HG02798 (cell line): ENCODE results near the gene MRPL34.

Source experiments
- ATAC-seq: cut with Tn5 transposase; IDR thresholded peaks from one replicate; pipeline ENCODE4 v1.9.1; 2021; ENCODE audit warnings: mild to moderate bottlenecking; ENCODE audit not compliant: unreplicated experiment, poor library complexity

MRPL34 gene

DNA sequence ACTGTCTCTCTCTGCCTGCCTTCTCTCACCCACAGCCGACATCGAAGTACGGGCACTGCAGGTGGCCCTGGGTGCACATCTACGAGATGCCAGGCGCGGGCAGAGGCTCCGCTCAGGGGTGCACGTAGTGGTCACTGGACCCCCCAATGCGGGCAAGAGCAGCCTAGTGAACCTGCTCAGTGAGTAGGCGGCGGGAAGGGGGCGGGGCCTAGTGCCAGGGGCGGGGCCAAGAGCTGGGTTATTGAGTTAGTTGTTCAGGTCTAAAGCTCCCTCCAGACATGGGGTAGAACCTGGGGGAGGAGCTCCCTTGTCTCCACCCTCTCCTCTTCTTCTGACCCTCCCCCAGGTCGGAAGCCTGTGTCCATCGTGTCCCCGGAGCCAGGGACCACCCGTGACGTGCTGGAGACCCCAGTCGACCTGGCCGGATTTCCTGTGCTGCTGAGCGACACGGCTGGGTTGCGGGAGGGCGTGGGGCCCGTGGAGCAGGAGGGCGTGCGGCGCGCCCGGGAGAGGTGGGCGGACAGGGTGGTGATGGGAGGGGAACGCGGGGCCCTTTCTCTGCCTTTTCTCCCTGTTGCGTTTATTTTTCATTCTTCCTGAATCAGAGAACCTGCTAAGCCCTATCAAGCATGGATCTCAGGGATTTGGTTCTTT is 33.5 kb downstream of the MRPL34 start:
- ATAC-seq: no peak

DNA sequence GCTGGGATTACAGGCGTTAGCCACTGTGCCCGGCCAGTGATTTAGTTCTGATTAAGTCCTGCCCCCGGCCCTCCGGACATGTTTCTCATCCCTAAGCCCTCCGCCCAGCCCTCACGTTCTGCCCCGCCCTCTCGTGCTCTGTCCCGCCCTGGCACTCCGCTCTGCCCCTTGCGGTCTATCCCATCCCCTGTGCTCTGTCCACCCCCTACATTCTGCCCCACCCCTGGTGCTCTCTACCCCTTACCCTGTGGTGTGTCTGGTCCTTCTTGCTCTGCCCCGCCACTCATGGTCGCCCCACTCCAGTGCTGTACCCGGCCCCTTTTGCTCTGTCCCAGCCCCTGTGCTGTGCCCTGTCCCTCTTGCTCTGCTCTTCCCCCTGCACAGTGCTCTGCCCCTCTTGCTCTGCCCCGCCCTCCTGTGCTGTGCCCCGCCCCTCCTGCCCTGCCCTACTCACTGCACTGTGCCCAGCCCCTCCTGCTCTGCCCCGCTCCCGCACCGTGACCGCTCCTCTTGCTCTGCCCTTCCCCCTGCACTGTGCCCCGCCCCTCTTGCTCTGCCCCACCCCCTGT is 34.7 kb downstream of the MRPL34 start:
- ATAC-seq: no peak

DNA sequence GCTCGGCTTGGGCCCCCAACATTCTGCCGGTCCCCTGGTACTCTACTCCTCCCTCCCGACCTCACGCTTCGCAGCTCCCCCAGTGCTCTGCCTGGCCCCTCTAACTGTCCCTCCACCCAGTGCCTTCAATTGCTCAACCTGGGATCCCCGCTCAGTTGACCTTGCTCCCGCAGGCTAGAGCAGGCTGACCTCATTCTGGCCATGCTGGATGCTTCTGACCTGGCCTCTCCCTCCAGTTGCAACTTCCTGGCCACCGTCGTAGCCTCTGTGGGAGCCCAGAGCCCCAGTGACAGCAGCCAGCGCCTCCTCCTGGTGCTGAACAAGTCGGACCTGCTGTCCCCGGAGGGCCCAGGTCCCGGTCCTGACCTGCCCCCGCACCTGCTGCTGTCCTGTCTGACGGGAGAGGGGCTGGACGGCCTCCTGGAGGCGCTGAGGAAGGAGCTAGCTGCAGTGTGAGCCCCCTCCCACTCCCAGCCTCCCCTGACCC is 35.2 kb downstream of the MRPL34 start:
- ATAC-seq: no peak

DNA sequence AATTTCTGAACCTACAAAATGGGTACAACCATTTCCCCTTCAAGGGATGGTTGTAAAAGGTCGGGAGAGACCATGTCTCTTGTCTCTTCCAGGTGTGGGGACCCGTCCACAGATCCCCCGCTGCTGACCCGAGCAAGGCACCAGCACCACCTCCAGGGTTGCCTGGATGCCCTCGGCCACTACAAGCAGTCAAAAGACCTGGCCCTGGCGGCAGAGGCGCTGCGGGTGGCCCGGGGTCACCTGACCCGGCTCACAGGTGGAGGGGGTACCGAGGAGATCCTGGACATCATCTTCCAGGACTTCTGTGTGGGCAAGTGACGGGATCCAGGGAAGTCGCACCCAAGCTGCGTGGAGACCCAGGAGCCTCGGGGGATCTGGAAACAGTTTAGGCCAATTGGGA is 35.7 kb downstream of the MRPL34 start:
- ATAC-seq: no peak

DNA sequence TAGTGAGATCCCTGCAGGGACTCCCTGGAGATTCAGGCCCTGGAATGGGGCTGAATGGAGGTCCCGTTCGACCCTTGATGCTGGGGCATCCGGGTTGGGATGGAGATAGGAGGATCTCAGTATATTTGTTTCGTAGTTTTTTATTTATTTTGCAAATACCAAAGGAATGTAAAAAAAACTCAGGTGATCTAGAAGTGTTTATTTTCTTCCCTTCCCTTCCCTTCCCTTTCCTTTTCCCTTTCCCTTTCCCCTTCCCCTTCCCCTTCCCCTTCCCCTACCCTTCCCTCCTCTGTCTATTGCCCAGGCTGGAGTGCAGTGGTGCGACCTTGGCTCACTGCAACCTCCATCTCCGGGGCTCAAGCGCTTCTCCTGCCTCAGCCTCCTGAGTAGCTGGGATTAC is 36.2 kb downstream of the MRPL34 start:
- no peak for ATAC-seq

DNA sequence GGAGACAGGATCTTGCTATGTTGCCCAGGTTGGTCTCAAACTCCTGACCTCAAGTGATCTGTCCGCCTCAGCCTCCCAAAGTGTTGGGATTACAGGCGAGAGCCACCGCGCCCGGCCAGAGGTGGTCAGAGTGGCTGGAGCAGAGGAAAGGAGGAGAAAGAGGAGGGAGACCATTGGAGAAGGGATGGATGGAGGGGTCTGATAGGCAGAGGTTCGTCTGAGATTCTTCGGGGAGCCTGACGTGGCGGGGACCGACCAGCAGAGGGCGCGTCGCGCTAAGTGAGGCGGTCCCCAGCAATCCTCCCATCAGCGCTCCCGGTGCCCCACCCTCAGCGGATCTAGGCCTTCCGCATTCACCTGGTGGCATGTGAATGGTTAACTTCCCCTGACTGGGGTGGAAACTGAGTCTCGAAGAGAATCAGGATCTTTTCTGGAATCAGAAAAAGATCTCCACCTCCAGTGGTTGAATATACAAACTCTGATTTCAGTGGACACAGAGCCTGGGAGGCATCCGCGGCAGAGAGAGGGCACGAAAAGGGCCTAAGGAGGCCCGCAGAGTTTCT is 40.5 kb downstream of the MRPL34 start:
- ATAC-seq: peak; percentile 71

DNA sequence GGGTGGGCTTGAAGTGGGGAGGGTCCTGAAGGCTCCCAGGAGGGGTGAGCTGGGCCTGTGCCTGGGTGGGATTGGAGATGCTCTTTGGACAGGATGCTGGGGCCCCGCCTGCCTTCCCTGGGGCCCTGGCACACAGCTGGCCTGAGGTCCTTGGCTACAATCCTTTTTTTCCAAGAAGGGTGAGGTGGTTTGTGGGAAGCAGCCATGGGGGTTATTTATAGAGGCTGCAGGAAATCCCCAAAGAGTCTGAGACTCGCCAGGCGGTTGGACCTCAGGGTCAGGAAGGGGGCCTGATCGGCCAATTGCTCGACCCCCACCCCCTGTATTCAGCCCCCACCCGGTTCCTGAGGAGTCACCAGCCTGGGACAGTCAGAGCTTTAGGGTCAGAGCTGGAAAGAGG is 41.7 kb downstream of the MRPL34 start:
- ATAC-seq: no peak

DNA sequence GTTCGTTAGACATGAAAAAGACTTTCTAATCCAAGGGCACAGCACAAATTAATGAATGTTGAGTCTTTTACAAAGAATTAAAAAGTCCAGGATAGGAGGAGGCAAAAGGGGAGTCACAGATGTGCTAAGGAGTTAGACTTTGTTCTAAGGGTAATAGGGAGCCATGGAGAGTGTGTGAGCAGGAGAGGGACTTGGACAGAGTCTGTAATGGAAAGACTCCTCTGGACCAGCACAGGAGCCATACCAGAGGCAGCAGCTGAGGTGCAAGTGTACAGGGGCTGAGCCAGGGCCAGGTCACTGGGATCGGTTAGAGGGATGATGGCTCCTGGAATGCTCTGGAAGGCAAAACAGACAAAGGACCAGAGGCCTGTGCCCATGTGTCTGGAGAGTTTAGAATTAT is 42.2 kb downstream of the MRPL34 start:
- no peak for ATAC-seq

DNA sequence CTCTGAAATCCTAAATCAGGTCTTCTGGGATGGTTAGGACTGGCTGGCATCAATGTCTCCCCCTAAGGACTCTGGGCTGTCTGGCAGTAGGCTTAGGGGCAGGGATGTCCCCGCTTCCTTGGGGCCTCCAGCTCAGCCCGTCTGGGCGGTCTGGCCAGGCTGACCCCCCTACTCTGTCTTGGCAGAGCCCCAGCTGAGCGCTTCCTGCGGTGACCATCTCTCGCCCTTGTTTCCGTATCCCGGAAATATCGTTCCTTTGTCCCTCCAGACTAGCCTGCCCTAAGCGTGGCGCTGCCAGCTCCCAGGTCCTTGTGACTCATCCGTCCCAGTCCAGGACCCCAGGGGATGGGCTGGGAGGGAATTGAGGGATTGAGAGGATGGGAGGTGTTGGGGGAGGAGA is 43.0 kb downstream of the MRPL34 start:
- ATAC-seq: no peak

DNA sequence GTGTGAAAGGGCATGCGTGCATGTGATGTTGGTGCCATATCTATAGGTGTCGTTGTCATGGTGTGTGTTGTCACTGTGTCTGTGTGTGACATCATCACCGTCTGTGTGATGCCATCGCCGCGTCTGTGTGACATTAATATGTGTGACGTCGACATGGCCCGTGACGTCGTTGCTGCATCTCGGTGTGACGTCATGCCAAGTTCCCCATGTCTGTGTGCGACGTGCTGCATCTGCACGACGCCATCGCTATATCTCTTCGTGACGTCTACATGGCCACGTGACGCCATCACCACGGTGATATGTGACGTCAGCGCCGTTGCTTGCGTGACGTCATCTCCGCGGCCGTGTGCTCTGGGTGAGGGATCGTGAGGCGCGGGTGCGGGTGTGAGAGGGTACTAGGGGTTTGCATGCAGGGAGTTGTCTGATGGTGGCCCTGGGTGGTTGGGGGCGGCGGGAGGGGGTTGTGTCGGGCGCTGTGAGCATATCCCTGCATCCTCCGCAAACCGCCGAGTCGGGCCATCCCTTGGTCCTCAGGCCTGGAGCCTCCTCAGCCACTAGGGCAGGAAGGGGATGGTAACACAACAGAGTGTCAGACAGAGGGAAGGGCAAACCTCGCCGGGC is 46.3 kb downstream of the MRPL34 start:
- no peak for ATAC-seq

DNA sequence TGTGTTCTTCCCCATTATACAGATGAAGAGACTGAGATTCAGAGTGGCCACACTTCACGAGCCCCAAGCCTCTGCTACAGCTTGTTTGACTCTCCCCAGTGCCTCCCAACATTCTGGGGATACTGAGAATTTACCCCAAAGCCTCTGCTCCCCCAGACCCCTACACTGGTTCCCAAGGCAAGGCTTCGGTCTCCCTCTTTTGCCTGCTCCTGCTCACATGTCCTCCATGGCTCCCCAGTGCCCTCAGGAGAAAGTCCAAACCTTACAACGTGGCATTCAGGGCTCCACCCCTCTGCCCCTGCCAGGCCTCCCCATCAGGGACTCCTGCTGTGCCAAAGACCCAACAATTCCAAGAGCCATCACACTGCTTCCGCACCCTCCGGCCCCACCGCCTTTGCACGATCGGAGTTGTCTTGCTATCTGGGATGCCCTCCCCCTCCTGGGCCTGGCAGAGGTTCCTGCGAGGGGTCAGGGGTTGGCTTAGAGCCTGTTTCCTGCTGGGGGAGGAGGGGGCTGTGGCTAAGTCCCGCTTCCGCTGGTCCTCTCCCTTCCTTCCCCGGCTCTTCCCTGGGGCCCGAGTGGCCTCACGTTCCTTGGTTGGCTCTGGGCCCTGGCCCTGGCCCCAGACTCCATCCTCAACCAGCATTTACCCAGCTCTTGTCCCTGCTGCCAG is 47.1 kb downstream of the MRPL34 start:
- ATAC-seq: no peak

DNA sequence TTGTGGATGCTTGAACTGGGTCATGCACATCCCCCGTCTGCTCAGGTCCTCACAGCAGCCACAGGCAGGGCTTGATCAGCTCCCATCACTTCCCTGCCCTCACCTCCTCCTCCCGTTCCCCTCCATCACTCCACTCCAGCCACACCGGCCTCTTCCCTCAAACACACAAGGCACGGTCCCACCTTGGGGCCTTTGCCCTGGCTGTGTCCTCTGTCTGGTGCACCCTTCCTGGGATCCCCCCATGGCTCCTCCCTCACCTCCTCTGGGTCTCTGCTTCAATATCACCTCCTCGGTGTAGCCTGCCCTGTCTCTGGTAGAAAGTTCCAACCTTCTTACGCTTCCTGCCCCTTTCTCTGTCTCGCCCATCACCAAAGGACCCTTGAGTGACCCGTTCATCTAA is 47.7 kb downstream of the MRPL34 start:
- ATAC-seq: no peak
